IPS-15b (cell line): Measurements from ENCODE around the gene MAP1B.

Experiments
- H3K27me3 ChIP-seq: one replicate; pipeline ENCODE4 v1.6.1; 2013; ENCODE audit warnings: low read length; ENCODE audit not compliant: control insufficient read depth, insufficient read depth
- H3K36me3 ChIP-seq: one replicate; pipeline ENCODE4 v1.6.1; 2013; ENCODE audit warnings: low read length; ENCODE audit not compliant: control insufficient read depth, insufficient read depth
- H3K4me1 ChIP-seq: one replicate; pipeline ENCODE4 v1.6.1; 2013; ENCODE audit warnings: mild to moderate bottlenecking, low read length; ENCODE audit not compliant: control insufficient read depth, insufficient read depth
- H3K4me3 ChIP-seq: one replicate; pipeline ENCODE4 v1.5.1; 2013; ENCODE audit warnings: low read depth, low read length
- H3K9ac ChIP-seq: one replicate; pipeline ENCODE4 v1.6.1; 2013; ENCODE audit warnings: low read depth, mild to moderate bottlenecking, low read length
- H3K9me3 ChIP-seq: one replicate; pipeline ENCODE4 v1.6.1; 2013; ENCODE audit warnings: mild to moderate bottlenecking, low read length; ENCODE audit not compliant: control insufficient read depth, insufficient read depth

MAP1B gene

GRCh38 chr5:72153551-72153950 lies 46.3 kb downstream of the MAP1B start:
- Histone ChIP-seq H3K9ac (no peak overlapping the region), H3K4me1 (peaks cover 30% of the 10 kb centered on the region), H3K36me3 (no peaks in the 10 kb centered on the region), H3K9me3 (no peaks in the 10 kb centered on the region), H3K4me3 (no peak overlapping the region), H3K27me3 (no peaks in the 10 kb centered on the region)

- Histone ChIP-seq H3K27me3 (no peaks in the 10 kb centered on the region), H3K9ac (no peak overlapping the region), H3K9me3 (no peaks in the 10 kb centered on the region), H3K4me1 (peaks cover 30% of the 10 kb centered on the region), H3K36me3 (no peaks in the 10 kb centered on the region), H3K4me3 (no peak overlapping the region)
These were observed 46.9 kb downstream of the MAP1B start for GRCh38 chr5:72154076-72154756.

GRCh38 chr5:72156946-72157624 lies 49.8 kb downstream of the MAP1B start:
- Histone ChIP-seq H3K9me3 (no peaks in the 10 kb centered on the region), H3K4me1 (peaks cover 23% of the 10 kb centered on the region), H3K9ac (no peak overlapping the region), H3K4me3 (no peak overlapping the region), H3K36me3 (no peaks in the 10 kb centered on the region), H3K27me3 (no peaks in the 10 kb centered on the region)

- H3K4me3 ChIP-seq: no peak overlapping the region
- no peaks in the 10 kb centered on the region for H3K27me3 ChIP-seq
- H3K9ac ChIP-seq: no peak overlapping the region
- H3K4me1 ChIP-seq: peaks cover 23% of the 10 kb centered on the region
- H3K36me3 ChIP-seq: no peaks in the 10 kb centered on the region
- H3K9me3 ChIP-seq: no peaks in the 10 kb centered on the region
These were observed 50.3 kb downstream of the MAP1B start for GRCh38 chr5:72157625-72157962.

GRCh38 chr5:72159501-72159911 lies 52.2 kb downstream of the MAP1B start:
- Histone ChIP-seq H3K9ac (no peak overlapping the region), H3K4me3 (no peak overlapping the region), H3K36me3 (no peaks in the 10 kb centered on the region), H3K9me3 (no peaks in the 10 kb centered on the region), H3K27me3 (no peaks in the 10 kb centered on the region), H3K4me1 (peaks cover 15% of the 10 kb centered on the region)

GRCh38 chr5:72160329-72160728 lies 53.1 kb downstream of the MAP1B start:
- Histone ChIP-seq H3K4me1 (peaks cover 15% of the 10 kb centered on the region), H3K36me3 (no peaks in the 10 kb centered on the region), H3K9ac (no peak overlapping the region), H3K4me3 (no peak overlapping the region), H3K9me3 (no peaks in the 10 kb centered on the region), H3K27me3 (no peaks in the 10 kb centered on the region)

GRCh38 chr5:72160959-72161358 lies 53.7 kb downstream of the MAP1B start:
- Histone ChIP-seq H3K4me3 (no peak overlapping the region), H3K9ac (no peak overlapping the region), H3K4me1 (peaks cover 19% of the 10 kb centered on the region), H3K9me3 (no peaks in the 10 kb centered on the region), H3K27me3 (no peaks in the 10 kb centered on the region), H3K36me3 (no peaks in the 10 kb centered on the region)

- H3K4me1 ChIP-seq: peaks cover 20% of the 10 kb centered on the region
- no peaks in the 10 kb centered on the region for H3K9me3 ChIP-seq
- H3K9ac ChIP-seq: no peak overlapping the region
- no peaks in the 10 kb centered on the region for H3K27me3 ChIP-seq
- no peak overlapping the region for H3K4me3 ChIP-seq
- H3K36me3 ChIP-seq: no peaks in the 10 kb centered on the region
These were observed 54.7 kb downstream of the MAP1B start for GRCh38 chr5:72161951-72162350.

- Histone ChIP-seq H3K4me1 (peaks cover 23% of the 10 kb centered on the region), H3K9me3 (no peaks in the 10 kb centered on the region), H3K4me3 (no peak overlapping the region), H3K27me3 (no peaks in the 10 kb centered on the region), H3K36me3 (no peaks in the 10 kb centered on the region), H3K9ac (no peak overlapping the region)
These were observed 56.2 kb downstream of the MAP1B start for GRCh38 chr5:72163349-72163983.

GRCh38 chr5:72166070-72166979 lies 59.0 kb downstream of the MAP1B start:
- Histone ChIP-seq H3K9ac (no peak overlapping the region), H3K27me3 (no peaks in the 10 kb centered on the region), H3K4me1 (peaks cover 33% of the 10 kb centered on the region), H3K4me3 (no peak overlapping the region), H3K36me3 (no peaks in the 10 kb centered on the region), H3K9me3 (no peaks in the 10 kb centered on the region)

GRCh38 chr5:72167257-72167656 lies 60.0 kb downstream of the MAP1B start:
- Histone ChIP-seq H3K27me3 (no peaks in the 10 kb centered on the region), H3K9me3 (no peaks in the 10 kb centered on the region), H3K9ac (no peak overlapping the region), H3K4me1 (peaks cover 33% of the 10 kb centered on the region), H3K36me3 (no peaks in the 10 kb centered on the region), H3K4me3 (no peak overlapping the region)
